ENCODE results near the gene ITSN1. TPM values are rescaled to one million over a fixed set of nuclear protein-coding genes. Genes with fewer than 3 reads are reported as not detected.

Gene ITSN1
- total RNA-seq, result 42.4 and 56.0 TPM in 2 replicates

DNA sequence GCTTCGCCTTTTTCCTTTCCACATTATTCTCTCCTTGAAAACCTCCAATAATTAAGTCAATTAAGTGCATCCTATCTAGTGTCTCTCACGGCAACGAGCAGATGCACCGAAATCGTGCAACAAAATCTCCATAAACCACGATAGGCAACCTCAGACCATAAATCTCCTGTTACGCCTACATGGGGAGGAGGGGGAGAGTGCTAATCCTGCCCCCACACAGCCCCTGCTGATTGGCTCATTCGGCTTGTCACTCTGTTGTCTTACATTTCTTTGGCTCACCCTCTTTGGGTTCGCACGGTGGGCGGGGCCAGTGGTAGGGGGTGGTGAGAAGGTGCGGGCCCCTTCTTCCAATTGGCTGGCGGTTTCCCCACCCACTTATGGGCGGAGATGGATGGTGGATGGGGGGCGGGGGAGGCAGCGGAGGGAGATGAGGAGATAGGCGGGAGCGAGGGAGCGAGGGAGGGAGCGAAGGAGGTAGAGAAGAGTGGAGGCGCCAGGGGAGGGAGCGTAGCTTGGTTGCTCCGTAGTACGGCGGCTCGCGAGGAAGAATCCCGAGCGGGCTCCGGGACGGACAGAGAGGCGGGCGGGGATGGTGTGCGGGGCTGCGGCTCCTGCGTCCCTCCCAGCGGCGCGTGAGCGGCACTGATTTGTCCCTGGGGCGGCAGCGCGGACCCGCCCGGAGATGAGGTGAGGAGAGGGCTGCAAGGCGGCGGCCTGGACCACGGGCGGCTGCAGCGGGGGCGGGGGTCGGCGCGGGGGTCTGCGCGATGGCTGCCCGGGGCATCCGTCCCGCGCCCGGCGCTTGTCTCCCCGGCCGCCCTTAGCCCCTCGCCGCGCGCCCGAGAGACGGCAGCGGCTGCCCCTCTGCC is at the start of gene ITSN1:
TSS of gene ITSN1 (plus strand) at position 475 of the 869 bp plus-strand sequence. CDS start 76,328 bp downstream, outside the sequence.

DNA sequence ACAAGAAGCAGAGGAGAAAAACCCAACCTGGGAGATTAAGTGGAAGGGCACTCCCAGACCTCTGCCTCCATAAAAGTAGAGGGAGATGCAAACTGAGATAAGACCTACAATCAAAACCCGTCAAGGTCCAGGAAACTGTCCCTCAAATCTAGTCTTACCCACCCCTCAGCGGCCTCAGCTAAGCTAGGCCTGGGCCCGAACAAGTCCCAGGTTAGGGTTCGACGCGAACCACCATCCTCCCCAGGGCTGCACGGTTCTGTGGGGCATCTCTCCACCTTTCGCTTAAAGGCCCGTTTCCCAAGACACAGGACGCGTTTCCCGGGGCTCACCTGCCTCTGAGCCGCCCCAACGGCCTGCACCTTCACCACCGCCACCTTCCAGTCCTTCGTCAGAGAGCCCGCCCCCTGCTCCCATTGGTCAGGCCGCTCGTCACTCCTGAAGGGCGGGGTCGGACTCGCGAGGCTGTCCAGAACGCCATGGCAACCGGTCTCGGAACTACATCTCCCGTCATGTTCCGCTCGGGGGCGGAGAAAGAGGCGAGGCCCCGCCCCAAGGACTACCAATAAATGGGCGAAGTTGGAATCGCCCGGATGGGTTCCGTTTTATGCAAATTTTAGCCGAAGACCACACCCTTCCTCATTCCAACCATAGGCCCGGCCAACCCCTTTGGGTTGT is 812 bp upstream of the ITSN1 start, which contains the start of gene CRYZL1:
TSS of gene CRYZL1 (minus strand) at position 390 of the 675 bp plus-strand sequence. CDS start 10,190 bp downstream, outside the sequence.

DNA sequence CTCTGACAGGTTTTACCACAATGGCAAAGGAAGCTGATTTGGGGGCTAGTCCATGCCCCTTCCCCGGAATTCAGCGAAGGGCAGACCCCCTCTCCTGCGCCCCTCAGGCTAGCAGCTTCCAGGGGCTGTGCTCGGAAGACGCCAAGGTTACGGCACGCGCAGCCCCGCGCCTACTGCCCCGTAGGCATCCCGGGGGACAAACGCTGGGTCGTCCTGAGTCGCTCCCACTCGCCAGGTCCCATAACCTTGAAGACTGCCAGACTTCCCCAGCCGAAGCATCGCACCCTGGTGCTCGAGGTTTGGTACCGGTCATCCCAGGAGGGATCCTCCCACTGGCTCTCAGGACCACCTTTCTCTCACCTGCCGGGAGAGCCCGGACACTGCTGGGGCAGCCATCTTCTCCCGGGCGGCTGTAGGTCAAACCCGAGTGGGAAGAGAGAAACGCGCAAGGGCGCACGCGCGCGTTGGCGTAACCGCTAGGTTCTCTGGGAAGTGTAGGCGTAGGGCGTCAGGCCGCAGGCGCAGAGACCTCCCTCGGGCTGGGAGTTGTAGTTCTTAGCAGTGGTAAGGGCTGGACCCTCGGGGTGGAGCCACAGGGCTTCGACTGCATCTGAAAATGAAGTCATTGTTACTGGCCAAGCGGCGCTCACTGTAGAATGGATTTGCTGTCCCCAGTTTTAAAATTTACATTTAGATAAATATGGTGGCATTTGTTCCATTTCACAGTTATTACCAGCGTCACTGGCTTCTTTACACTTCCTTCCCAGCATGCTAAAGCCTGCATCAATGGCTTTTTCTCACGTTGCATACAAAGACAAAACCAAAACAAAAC is 273.3 kb downstream of the ITSN1 start, which contains the start of gene ATP5PO:
TSS of gene ATP5PO (minus strand) at position 437 of the 832 bp plus-strand sequence. CDS start at position 396, 41 bp downstream.

Other genes starting within 250 kb of the ITSN1 start
- 37.7 and 50.5 TPM in 2 replicates for gene IFNGR2, start 239.1 kb upstream of the ITSN1 start, total RNA-seq
- gene TMEM50B, start 162.5 kb upstream of the ITSN1 start, total RNA-seq, result 27.5 and 29.2 TPM in 2 replicates
- gene DNAJC28, start 150.8 kb upstream of the ITSN1 start, total RNA-seq, result 1.6 and 2.4 TPM in 2 replicates
- gene GART, start 100.4 kb upstream of the ITSN1 start, total RNA-seq, result 50.3 and 72.2 TPM in 2 replicates
- 118 and 142 TPM in 2 replicates for gene SON, start 99.5 kb upstream of the ITSN1 start, total RNA-seq
- gene DONSON, start 53.8 kb upstream of the ITSN1 start, total RNA-seq, result 21.8 and 23.2 TPM in 2 replicates
- 11.8 and 21.2 TPM in 2 replicates for gene CRYZL1, start 760 bp upstream of the ITSN1 start, total RNA-seq